Natural killer cell (primary cell): Measurements from ENCODE around the gene AKR1B15. TPM values are rescaled to one million over a fixed set of nuclear protein-coding genes. Genes with fewer than 3 reads are reported as not detected.

Experiments
- ATAC-seq, 3 donors: fragments of 150-1000 bp in 2 of 3; fragments of 200-7000 bp in 1 of 3; cut with Tn5 transposase; 1 replicate in 1 of 3; 2 replicates in 2 of 3; pipeline ENCODE4 v1.10.0; 2021; ENCODE audit warnings: mild to moderate bottlenecking in 2 of 3, moderate library complexity in 2 of 3
- DNase-seq, 2 donors: peaks; one replicate each; pipeline versions ENCODE4 v3.0.0 to v3.0.0-alpha.2; 2013 to 2021; ENCODE audit warnings: mixed read lengths in 1 of 2
- H3K27ac ChIP-seq: one replicate; pipeline ENCODE4 v1.5.1; 2013; ENCODE audit warnings: mild to moderate bottlenecking, low read length
- H3K27me3 ChIP-seq: one replicate; pipeline ENCODE4 v1.6.1; 2013; ENCODE audit warnings: low read length; ENCODE audit not compliant: control insufficient read depth, insufficient read depth
- H3K36me3 ChIP-seq: one replicate; pipeline ENCODE4 v1.6.1; 2013; ENCODE audit warnings: low read length; ENCODE audit not compliant: control insufficient read depth, insufficient read depth
- H3K4me1 ChIP-seq: one replicate; pipeline ENCODE4 v1.6.1; 2013; ENCODE audit warnings: low read length; ENCODE audit not compliant: control insufficient read depth, insufficient read depth
- H3K4me3 ChIP-seq: one replicate; pipeline ENCODE4 v1.5.1; 2013; ENCODE audit warnings: low read length
- H3K9me3 ChIP-seq: one replicate; pipeline ENCODE4 v1.6.1; 2013; ENCODE audit warnings: low read length; ENCODE audit not compliant: control insufficient read depth, insufficient read depth
- H3K27ac Mint-ChIP-seq, 2 donors: one replicate each; pipeline ENCODE4 v1.8.0; 2022; ENCODE audit warnings: mild to moderate bottlenecking in 2 of 2, mixed read lengths in 2 of 2, moderate library complexity in 1 of 2
- H3K27me3 Mint-ChIP-seq, 2 donors: one replicate each; pipeline ENCODE4 v1.8.0; 2022; ENCODE audit warnings: low read depth in 2 of 2, mixed read lengths in 2 of 2
- H3K36me3 Mint-ChIP-seq: one replicate; pipeline ENCODE4 v1.8.0; 2022; ENCODE audit warnings: mixed read lengths
- H3K4me1 Mint-ChIP-seq, 2 donors: one replicate each; pipeline ENCODE4 v1.8.0; 2022; ENCODE audit warnings: mixed read lengths in 2 of 2
- H3K4me3 Mint-ChIP-seq: one replicate; pipeline ENCODE4 v1.8.0; 2022; ENCODE audit warnings: mild to moderate bottlenecking, moderate library complexity, mixed read lengths
- H3K9me3 Mint-ChIP-seq, 2 donors: one replicate each; pipeline ENCODE4 v1.8.0; 2022; ENCODE audit warnings: mixed read lengths in 2 of 2
- CTCF ChIP-seq: fragments of 200-600 bp; IDR thresholded peaks from one replicate; pipeline ENCODE4 v1.8.0; 2022; ENCODE audit warnings: antibody characterized with exemption
- WGBS: methylation state at CpG from one replicate; pipeline ENCODE4 v1.1.7; 2013; ENCODE audit warnings: missing lambda C conversion rate; ENCODE audit not compliant: insufficient coverage; 5-methylcytosine and 5-hydroxymethylcytosine counted together
- intact Hi-C: fragments of 100-400 bp; cut with micrococcal nuclease; formaldehyde crosslinking; loops from one replicate; pipeline ENCODE4 v1.14.2; 2022
- total RNA-seq, 4 donors: library from RNA; stranded (reverse); fragments of 120-200 nt in 1 of 4; gene quantifications; one replicate each; pipeline versions ENCODE4 v1.2.3 to v1.2.4, GENCODE V29; 2013 to 2022

AKR1B15 gene
- total RNA-seq, 3 donors from 2014 or later (not counting 1 experiment from before 2014, with no cell fraction given) = not detected

DNA sequence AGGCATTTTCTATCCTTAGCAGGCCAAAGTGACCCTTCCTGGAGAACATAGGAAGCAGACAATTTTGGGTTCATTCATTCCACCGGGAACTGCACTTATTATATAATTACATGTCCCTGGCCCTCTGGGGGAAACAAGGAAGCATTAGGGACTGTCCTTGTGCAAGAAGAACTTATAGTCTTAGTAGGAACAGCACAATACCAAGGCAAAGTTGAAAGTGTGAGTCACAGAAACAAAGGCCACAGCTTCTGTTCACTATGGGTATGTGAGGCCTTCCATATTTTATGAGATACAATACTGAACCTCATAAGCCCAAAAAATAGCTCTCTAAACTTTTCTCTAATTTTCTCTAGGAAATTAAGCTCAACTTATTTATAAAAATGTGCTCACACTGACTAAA is 39.9 kb upstream of the AKR1B15 start:
- H3K4me1 Mint-ChIP-seq = no peaks in the 10 kb centered on the region
- Histone ChIP-seq H3K4me1 (no peaks in the 10 kb centered on the region), H3K27me3 (no peaks in the 10 kb centered on the region), H3K9me3 (no peaks in the 10 kb centered on the region), H3K36me3 (no peaks in the 10 kb centered on the region), H3K4me3 (no peak overlapping the region), H3K27ac (no peak overlapping the region)
- H3K36me3 Mint-ChIP-seq = no peaks in the 10 kb centered on the region
- H3K4me3 Mint-ChIP-seq = no peak overlapping the region
- no peak overlapping the region for H3K27ac Mint-ChIP-seq
- H3K27me3 Mint-ChIP-seq = peaks cover under 1 to 3% of the 10 kb centered on the region in 2 donors
- intact Hi-C loops = no loop called here
- WGBS = 67% methylated on average over 1 of the region's 1 CpG
- ATAC-seq = no peak
- TF ChIP-seq CTCF = no peak
- H3K9me3 Mint-ChIP-seq = no peaks in the 10 kb centered on the region
- DNase-seq = no peak

DNA sequence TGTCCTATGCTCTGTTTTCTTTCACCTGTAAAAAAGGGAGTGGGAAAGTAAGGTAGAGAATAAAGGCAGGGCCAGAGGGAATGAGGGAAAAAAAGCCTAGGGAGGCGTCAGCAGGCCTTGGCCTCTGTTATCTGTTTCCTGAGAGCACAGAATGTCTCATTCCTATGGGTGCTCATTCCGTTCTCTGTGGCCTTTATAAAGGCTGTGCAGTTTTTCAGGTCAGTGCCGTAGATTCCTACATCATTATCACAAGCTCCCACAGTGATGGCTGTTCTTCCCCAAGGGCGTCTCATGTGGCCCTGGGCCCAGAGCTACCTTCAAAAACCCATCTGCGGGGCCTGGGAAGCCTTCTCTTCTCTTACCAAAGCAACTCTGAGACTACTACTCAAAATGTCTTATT is 38.3 kb upstream of the AKR1B15 start:
- no peak for TF ChIP-seq CTCF
- Histone ChIP-seq H3K36me3 (no peaks in the 10 kb centered on the region), H3K4me1 (no peaks in the 10 kb centered on the region), H3K9me3 (no peaks in the 10 kb centered on the region), H3K27ac (no peak overlapping the region), H3K27me3 (no peaks in the 10 kb centered on the region), H3K4me3 (no peak overlapping the region)
- no peak for DNase-seq
- H3K9me3 Mint-ChIP-seq = no peaks in the 10 kb centered on the region
- H3K4me3 Mint-ChIP-seq = no peak overlapping the region
- ATAC-seq = no peak
- WGBS = 78% methylated on average over 5 of the region's 5 CpGs
- no peak overlapping the region for H3K27ac Mint-ChIP-seq
- H3K27me3 Mint-ChIP-seq = peaks cover 0 to 6% of the 10 kb centered on the region in 2 donors
- no peaks in the 10 kb centered on the region for H3K36me3 Mint-ChIP-seq
- peaks cover 0 to 5% of the 10 kb centered on the region in 2 donors for H3K4me1 Mint-ChIP-seq
- intact Hi-C loops = no loop called here

GRCh38 chr7:134512271-134512670 is 36.6 kb upstream of the AKR1B15 start:
- no peak for ATAC-seq
- H3K4me3 Mint-ChIP-seq = no peak overlapping the region
- no peak for TF ChIP-seq CTCF
- 91% methylated on average over 1 of the region's 1 CpG for WGBS
- Histone ChIP-seq H3K27me3 (no peaks in the 10 kb centered on the region), H3K9me3 (no peaks in the 10 kb centered on the region), H3K4me1 (no peaks in the 10 kb centered on the region), H3K27ac (no peak overlapping the region), H3K4me3 (no peak overlapping the region), H3K36me3 (no peaks in the 10 kb centered on the region)
- no peak overlapping the region for H3K27ac Mint-ChIP-seq
- peaks cover 8 to 12% of the 10 kb centered on the region in 2 donors for H3K27me3 Mint-ChIP-seq
- no peaks in the 10 kb centered on the region for H3K36me3 Mint-ChIP-seq
- intact Hi-C loops = no loop called here
- no peak for DNase-seq
- H3K4me1 Mint-ChIP-seq = peaks cover 0 to 5% of the 10 kb centered on the region in 2 donors
- no peaks in the 10 kb centered on the region for H3K9me3 Mint-ChIP-seq

DNA sequence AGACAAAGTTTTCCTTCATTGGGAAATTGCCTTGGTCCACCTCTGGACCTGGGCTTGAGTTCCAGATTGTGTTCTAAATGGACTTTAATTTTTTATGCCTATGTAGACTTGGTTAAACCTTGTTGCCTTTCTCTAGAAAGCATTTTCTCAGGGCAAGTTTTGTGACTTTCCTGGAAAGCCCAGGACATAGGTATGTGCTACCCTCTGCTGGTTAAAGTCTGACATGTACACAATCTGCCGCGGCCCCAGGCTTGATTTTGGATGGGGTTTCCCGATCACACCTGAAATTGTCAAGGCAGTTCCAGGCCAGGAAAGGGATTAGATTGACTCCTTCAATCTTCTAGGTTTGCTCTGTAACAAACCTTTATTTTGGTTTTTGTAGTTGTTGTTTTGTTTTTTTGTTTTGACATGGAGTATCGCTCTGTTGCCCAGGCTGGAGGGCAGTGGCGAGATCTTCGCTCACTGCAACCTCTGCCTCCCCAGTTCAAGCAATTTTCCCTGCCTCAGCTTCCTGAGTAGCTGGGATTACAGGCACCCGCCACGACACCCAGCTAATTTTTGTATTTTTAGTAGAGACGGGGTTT is 35.6 kb upstream of the AKR1B15 start:
- Histone ChIP-seq H3K36me3 (no peaks in the 10 kb centered on the region), H3K27me3 (no peaks in the 10 kb centered on the region), H3K9me3 (no peaks in the 10 kb centered on the region), H3K27ac (no peak overlapping the region), H3K4me1 (no peaks in the 10 kb centered on the region), H3K4me3 (no peak overlapping the region)
- intact Hi-C loops = no loop called here
- no peak for TF ChIP-seq CTCF
- WGBS = 52% methylated on average over 8 of the region's 9 CpGs
- DNase-seq = peak in 1 of 2 donors; percentile 56
- peak in 2 of 3 donors; percentile 41 to 56 for ATAC-seq
- H3K27me3 Mint-ChIP-seq = peaks cover 12 to 13% of the 10 kb centered on the region in 2 donors
- H3K27ac Mint-ChIP-seq = no peak overlapping the region
- H3K9me3 Mint-ChIP-seq = no peaks in the 10 kb centered on the region
- no peaks in the 10 kb centered on the region for H3K36me3 Mint-ChIP-seq
- no peak overlapping the region for H3K4me3 Mint-ChIP-seq
- peaks cover 0 to 5% of the 10 kb centered on the region in 2 donors for H3K4me1 Mint-ChIP-seq
